Prostate gland (tissue), 2 donors: ENCODE measurements around the gene TAF12.

ENCODE experiments used
- CTCF ChIP-seq, 4 experiments: fragments of 200-600 bp in 2 of 4; fragments of 450-650 bp in 2 of 4; sonication (generic) in 2 of 4; IDR thresholded peaks; 1 replicate in 3 of 4; 2 replicates in 1 of 4; pipeline ENCODE4 v1.5.1; 2016 to 2019; ENCODE audit warnings: antibody characterized with exemption in 4 of 4, mild to moderate bottlenecking in 2 of 4, moderate library complexity in 2 of 4
- POLR2AphosphoS5 ChIP-seq: sonication (generic); formaldehyde crosslinking; IDR thresholded peaks from one replicate; pipeline ENCODE4 v1.6.1; 2017; ENCODE audit warnings: antibody characterized with exemption

GRCh38 chr1:28604962-28605361 is 37.9 kb downstream of the TAF12 start:
- TF ChIP-seq CTCF (IDR thresholded peaks at IDR 0.05) = no peak
- TF ChIP-seq POLR2AphosphoS5 = no peak
